NCI-H146 treated with DMSO at 0.1 percent for 48 hours (cell line): ENCODE data around the gene FERMT2.

Experiments
- DNase-seq: peaks from one replicate; lab custom pipeline; 2025; ENCODE audit not compliant: unreplicated experiment; lab: John Stamatoyannopoulos, UW

The FERMT2 gene

GRCh38 chr14:52829527-52830185 lies 121.2 kb downstream of the FERMT2 start:
- no peak for DNase-seq

- DNase-seq: no peak
Measured at GRCh38 chr14:52827426-52827825, 123.4 kb downstream of the FERMT2 start.

GRCh38 chr14:52825085-52825484 lies 125.8 kb downstream of the FERMT2 start:
- no peak for DNase-seq

GRCh38 chr14:52824462-52824861 lies 126.4 kb downstream of the FERMT2 start:
- DNase-seq: no peak

GRCh38 chr14:52821805-52822250 lies 129.0 kb downstream of the FERMT2 start:
- DNase-seq: no peak

GRCh38 chr14:52808101-52808500 lies 142.7 kb downstream of the FERMT2 start:
- no peak for DNase-seq
